H1 (cell line): ENCODE measurements around the gene SEMA4D. TPM values are rescaled to one million over a fixed set of nuclear protein-coding genes. Genes with fewer than 3 reads are reported as not detected.

Experiments
- CTCF ChIA-PET: fragments of 300-600 bp; sonication (Branson Sonifier 250); formaldehyde crosslinking; loops from one replicate; lab custom pipeline; 2021; ENCODE audit not compliant: partially characterized antibody; lab: Charles Lee
- POLR2A ChIA-PET: fragments of 300-600 bp; sonication (Branson Sonifier 250); formaldehyde crosslinking; loops from one replicate; lab custom pipeline; 2021; ENCODE audit warnings: inconsistent platforms; ENCODE audit not compliant: partially characterized antibody; lab: Charles Lee
- DNase-seq, 2 experiments: peaks; one replicate each; pipeline versions ENCODE4 v3.0.0 to v3.0.0-alpha.2; 2010 to 2022; ENCODE audit warnings: low spot score in 2 of 2, low read depth in 1 of 2, mixed read lengths in 1 of 2
- FAIRE-seq: peaks from 2 replicates; lab custom pipeline; 2011; peaks lifted over from hg19 to GRCh38; lab: Jason Lieb, UNC
- H2AFZ ChIP-seq: 2 replicates; pipeline ENCODE4 v1.8.1; 2012; ENCODE audit warnings: low read length, inconsistent platforms
- H2AK5ac ChIP-seq: 2 replicates; pipeline ENCODE4 v1.6.1; 2013; ENCODE audit warnings: low read depth, low read length
- H2BK120ac ChIP-seq: replicated peaks from 2 replicates; pipeline ENCODE3; 2013; ENCODE audit warnings: low read depth, low read length, inconsistent platforms
- H2BK12ac ChIP-seq: 2 replicates; pipeline ENCODE4 v1.6.1; 2013; ENCODE audit warnings: low read depth, low read length
- H2BK15ac ChIP-seq: 2 replicates; pipeline ENCODE4 v1.6.1; 2013; ENCODE audit warnings: low read length
- H2BK20ac ChIP-seq: 2 replicates; pipeline ENCODE4 v1.6.1; 2013; ENCODE audit warnings: low read length
- H2BK5ac ChIP-seq: 2 replicates; pipeline ENCODE4 v1.6.1; 2013; ENCODE audit warnings: low read depth, low read length
- H3K14ac ChIP-seq: 2 replicates; pipeline ENCODE4 v1.6.1; 2013; ENCODE audit warnings: inconsistent platforms; ENCODE audit not compliant: insufficient read length
- H3K18ac ChIP-seq: 2 replicates; pipeline ENCODE4 v1.6.1; 2013; ENCODE audit warnings: low read length; ENCODE audit errors: extremely low read depth
- H3K23ac ChIP-seq: 2 replicates; pipeline ENCODE4 v1.6.1; 2013; ENCODE audit warnings: inconsistent platforms; ENCODE audit not compliant: insufficient read length
- H3K23me2 ChIP-seq: 2 replicates; pipeline ENCODE4 v1.6.1; 2013; ENCODE audit warnings: low read depth, low read length
- H3K27ac ChIP-seq: 2 replicates; pipeline ENCODE4 v1.6.1; 2011; ENCODE audit warnings: low read depth, low read length, inconsistent platforms
- H3K27me3 ChIP-seq, 4 experiments: replicated peaks in 1 of 4; 1 replicate in 1 of 4; 2 replicates in 3 of 4; pipeline versions ENCODE4 v1.6.1 to v1.8.1; 2011 to 2013; ENCODE audit warnings: low read length in 3 of 4, mild to moderate bottlenecking in 3 of 4, inconsistent platforms in 2 of 4, mixed read lengths in 2 of 4, moderate library complexity in 1 of 4; ENCODE audit not compliant: control insufficient read depth in 3 of 4, insufficient read depth in 3 of 4; ENCODE audit errors: extremely low read depth in 1 of 4
- H3K36me3 ChIP-seq, 4 experiments: 2 replicates each; pipeline versions ENCODE4 v1.6.1 to v1.8.1; 2011 to 2013; ENCODE audit warnings: mild to moderate bottlenecking in 4 of 4, low read length in 3 of 4, moderate library complexity in 2 of 4, control low read depth in 1 of 4, inconsistent platforms in 1 of 4; ENCODE audit not compliant: insufficient read depth in 4 of 4, control insufficient read depth in 2 of 4
- H3K4ac ChIP-seq: replicated peaks from 2 replicates; pipeline ENCODE3; 2013; ENCODE audit warnings: low read length, low read depth, mixed read lengths, inconsistent platforms; ENCODE audit not compliant: insufficient read length
- H3K4me1 ChIP-seq, 4 experiments: replicated peaks in 1 of 4; 1 replicate in 1 of 4; 2 replicates in 3 of 4; pipeline versions ENCODE4 v1.6.1 to v1.8.1; 2011 to 2013; ENCODE audit warnings: low read length in 3 of 4, inconsistent platforms in 2 of 4, mixed read lengths in 1 of 4; ENCODE audit not compliant: insufficient read depth in 4 of 4, control insufficient read depth in 3 of 4
- H3K4me2 ChIP-seq, 2 experiments: 2 replicates each; pipeline versions ENCODE4 v1.6.1 to v1.8.1; 2011 to 2013; ENCODE audit warnings: low read depth in 2 of 2, low read length in 2 of 2, control low read depth in 1 of 2, inconsistent platforms in 1 of 2, mild to moderate bottlenecking in 1 of 2; ENCODE audit not compliant: insufficient read depth in 1 of 2
- H3K4me3 ChIP-seq, 4 experiments: fragments of 200-600, 300-600 bp in 1 of 4; sonication (generic), shearing (Covaris generic), sonication (Bioruptor Twin) in 1 of 4; 2 replicates each; pipeline versions ENCODE4 v1.5.1 to v1.8.1; 2011 to 2016; ENCODE audit warnings: low read length in 4 of 4, low read depth in 3 of 4, control low read depth in 2 of 4, inconsistent platforms in 2 of 4, mild to moderate bottlenecking in 2 of 4, mixed read lengths in 1 of 4, moderate library complexity in 1 of 4; ENCODE audit not compliant: insufficient read depth in 2 of 4; ENCODE audit errors: extremely low read depth in 1 of 4
- H3K56ac ChIP-seq: replicated peaks from 2 replicates; pipeline ENCODE3; 2013; ENCODE audit warnings: low read depth, mild to moderate bottlenecking, mixed read lengths, low read length, inconsistent platforms; ENCODE audit not compliant: insufficient read length
- H3K79me1 ChIP-seq: 2 replicates; pipeline ENCODE4 v1.6.1; 2013; ENCODE audit warnings: low read depth, low read length, control low read depth
- H3K79me2 ChIP-seq, 2 experiments: 2 replicates each; pipeline versions ENCODE4 v1.6.1 to v1.8.1; 2012 to 2013; ENCODE audit warnings: low read length in 2 of 2, mild to moderate bottlenecking in 2 of 2, inconsistent platforms in 1 of 2; ENCODE audit not compliant: insufficient read depth in 2 of 2, control insufficient read depth in 1 of 2
- H3K9ac ChIP-seq, 4 experiments: replicated peaks in 1 of 4; 1 replicate in 1 of 4; 2 replicates in 3 of 4; pipeline versions ENCODE4 v1.6.1 to v1.8.1; 2011 to 2013; ENCODE audit warnings: low read depth in 3 of 4, low read length in 3 of 4, control low read depth in 2 of 4, mild to moderate bottlenecking in 2 of 4, moderate library complexity in 2 of 4, inconsistent platforms in 1 of 4; ENCODE audit errors: extremely low read depth in 1 of 4
- H3K9me3 ChIP-seq, 2 experiments: 2 replicates each; pipeline versions ENCODE4 v1.6.1 to v1.8.1; 2012 to 2013; ENCODE audit warnings: mild to moderate bottlenecking in 2 of 2, moderate library complexity in 2 of 2, control low read depth in 1 of 2, inconsistent platforms in 1 of 2, low read depth in 1 of 2, low read length in 1 of 2, mixed read lengths in 1 of 2; ENCODE audit not compliant: insufficient read depth in 2 of 2
- H4K20me1 ChIP-seq, 2 experiments: replicated peaks in 1 of 2; 2 replicates each; pipeline versions ENCODE3 to v1.8.1; 2011 to 2013; ENCODE audit warnings: inconsistent platforms in 2 of 2, low read length in 2 of 2, mild to moderate bottlenecking in 1 of 2; ENCODE audit not compliant: insufficient read depth in 2 of 2, control insufficient read depth in 1 of 2
- H4K5ac ChIP-seq: 2 replicates; pipeline ENCODE4 v1.6.1; 2013; ENCODE audit warnings: low read length, low read depth, mixed read lengths, inconsistent platforms; ENCODE audit not compliant: insufficient read length
- H4K8ac ChIP-seq: 2 replicates; pipeline ENCODE4 v1.8.0; 2013; ENCODE audit warnings: mild to moderate bottlenecking, moderate library complexity, low read length, inconsistent platforms; ENCODE audit not compliant: insufficient read depth; ENCODE audit errors: extremely low read depth
- H4K91ac ChIP-seq: replicated peaks from 2 replicates; pipeline ENCODE3; 2013; ENCODE audit warnings: low read length, mixed read lengths, inconsistent platforms; ENCODE audit not compliant: insufficient read length
- SIRT6 ChIP-seq: IDR thresholded peaks from one replicate; pipeline ENCODE4 v1.7.1; 2012; ENCODE audit warnings: low read length, inconsistent platforms
- WGBS, 2 experiments: shearing (Covaris generic) in 1 of 2; methylation state at CpG; one replicate each; pipeline versions ENCODE4 v1.1.6 to v1.1.7; 2013 to 2015; ENCODE audit warnings: low lambda C conversion rate in 2 of 2, mixed read lengths in 2 of 2, inconsistent platforms in 1 of 2, low coverage in 1 of 2, missing lambda C conversion rate in 1 of 2; ENCODE audit not compliant: insufficient replicate concordance in 2 of 2, insufficient coverage in 1 of 2, insufficient read length in 1 of 2; ENCODE audit errors: extremely low coverage in 1 of 2, missing lambda C conversion rate in 1 of 2; 5-methylcytosine and 5-hydroxymethylcytosine counted together
- polyA plus RNA-seq, 7 experiments: library from polyadenylated mRNA; depleted of rRNA in 3 of 7; stranded (reverse) in 5 of 7; unstranded in 2 of 7; fragments of >200 nt in 5 of 7; fragments of 200-250 nt in 2 of 7; gene quantifications; 1 replicate in 5 of 7; 2 replicates in 1 of 7; 4 replicates in 1 of 7; pipeline versions ENCODE4 v1.2.1 to v1.2.3, GENCODE V29; 2011 to 2013; ENCODE audit warnings: missing spikeins in 2 of 7, mixed read lengths in 2 of 7
- total RNA-seq: library from RNA; stranded (reverse); fragmentation: NEBNext Ultra II Directional; extraction: Animal tissue kit (Norgen Biotek cat#: 25700); gene quantifications from 2 replicates; pipeline ENCODE4 v1.2.1, GENCODE V29; 2021

The SEMA4D gene
- total and polyA plus RNA-seq, 2 of the 8 experiments (the other 6 are each of a cell fraction or from before 2014, with no cell fraction given) = 21.0 to 70.4 TPM

GRCh38 chr9:89354471-89354870, 143.4 kb downstream of the SEMA4D start:
- Histone ChIP-seq H2BK12ac (no peak overlapping the region), H3K18ac (no peak overlapping the region), H4K8ac (no peak overlapping the region), H3K9me3 (no peaks in the 10 kb centered on the region), H3K14ac (no peak overlapping the region), H3K9ac (no peak overlapping the region), H3K4me3 (no peak overlapping the region), H4K91ac (no peak overlapping the region), H3K27ac (no peak overlapping the region), H3K79me2 (no peaks in the 10 kb centered on the region), H2AFZ (no peak overlapping the region), H3K36me3 (peaks cover 56 to 95% (median 80%) of the 10 kb centered on the region in 4 experiments), H3K4me2 (no peak overlapping the region), H3K79me1 (peaks cover 2% of the 10 kb centered on the region; the same call in 1 of the 2 replicates), H2BK15ac (no peak overlapping the region), H3K4me1 (no peaks in the 10 kb centered on the region), H3K4ac (no peak overlapping the region), H3K23ac (no peak overlapping the region), H2BK5ac (no peak overlapping the region), H2AK5ac (no peak overlapping the region), H2BK20ac (no peak overlapping the region), H4K20me1 (peaks cover 6 to 17% of the 10 kb centered on the region in 2 experiments), H2BK120ac (no peak overlapping the region), H3K27me3 (no peaks in the 10 kb centered on the region), H3K23me2 (no peaks in the 10 kb centered on the region), H3K56ac (no peak overlapping the region), H4K5ac (no peak overlapping the region)
- WGBS, 2 experiments = 92% methylated on average over 6 of the region's 6 CpGs; no CpG with 5 or more reads in 1 of the 2 experiments
- CTCF ChIA-PET = interaction anchor here (1.3 kb wide), 1 partner anchor 9 kb away, joined by 3 read pairs; no protein-coding TSS in a partner anchor
- POLR2A ChIA-PET = no interaction called here
- FAIRE-seq (no peak), DNase-seq (peak in 1 of 2 experiments; percentile 22)
- no peak for TF ChIP-seq SIRT6
